ENCODE results near the gene SLC39A11. TPM values are rescaled to one million over a fixed set of nuclear protein-coding genes. Genes with fewer than 3 reads are reported as not detected.

The SLC39A11 gene
- total RNA-seq, 1 experiment from 2014 or later = 15.2 TPM

GRCh38 chr17:73069164-73069770 lies 23.2 kb downstream of the SLC39A11 start:
- Histone ChIP-seq H3K23ac (ENCODE audit: insufficient read length, low read depth, low read length) (no peak overlapping the region), H2BK5ac (ENCODE audit: insufficient read length, low read length) (no peak overlapping the region), H3K9ac (ENCODE audit: extremely low read depth, insufficient read length, low read length) (no peak overlapping the region), H3K4me2 (ENCODE audit: insufficient read depth, insufficient read length, low read length) (no peak overlapping the region), H4K20me1 (ENCODE audit: control insufficient read depth, insufficient read depth, insufficient read length) (no peaks in the 10 kb centered on the region), H4K8ac (replicated peaks; ENCODE audit: insufficient read length, low read depth, low read length) (no peak overlapping the region), H2BK120ac (ENCODE audit: low read depth, low read length, poor library complexity, severe bottlenecking) (no peak overlapping the region), H3K4ac (ENCODE audit: low read depth, low read length) (no peak overlapping the region), H2BK12ac (ENCODE audit: insufficient read length, low read depth, low read length) (no peak overlapping the region), H3K79me1 (ENCODE audit: insufficient read depth, low read depth, low read length, poor library complexity, severe bottlenecking) (no peaks in the 10 kb centered on the region), H3K27me3 (ENCODE audit: insufficient read depth, low read length) (no peaks in the 10 kb centered on the region), H3K18ac (ENCODE audit: insufficient read length, low read depth, low read length) (no peak overlapping the region), H3K27ac (ENCODE audit: insufficient read length, low read depth, low read length) (no peak overlapping the region), H4K91ac (ENCODE audit: insufficient read length, low read depth, low read length) (no peak overlapping the region), H3K4me1 (ENCODE audit: insufficient read depth, low read length) (no peaks in the 10 kb centered on the region), H3K14ac (ENCODE audit: insufficient read depth, low read length) (no peak overlapping the region), H3K9me3 (ENCODE audit: control insufficient read depth, low read depth, low read length) (no peaks in the 10 kb centered on the region), H2BK20ac (ENCODE audit: low read depth, low read length, poor library complexity, severe bottlenecking) (no peak overlapping the region), H3T11ph (ENCODE audit: low read length) (no peak overlapping the region), H3K56ac (ENCODE audit: insufficient read length, low read depth, low read length) (no peak overlapping the region), H2BK15ac (ENCODE audit: low read depth, low read length) (no peak overlapping the region), H3K23me2 (ENCODE audit: insufficient read length, low read depth, low read length, poor library complexity, severe bottlenecking) (no peaks in the 10 kb centered on the region), H2AK5ac (ENCODE audit: insufficient read length, low read length) (no peak overlapping the region), H4K5ac (ENCODE audit: insufficient read length, low read depth, low read length) (no peak overlapping the region), H3K79me2 (ENCODE audit: insufficient read depth, low read length) (no peaks in the 10 kb centered on the region), H2AFZ (ENCODE audit: low read length) (no peak overlapping the region)
- no peak overlapping the region for H3K27ac Mint-ChIP-seq
- DNase-seq = no peak
- no peaks in the 10 kb centered on the region; a peak in 1 of 4 replicates for H3K4me1 Mint-ChIP-seq
- H3K4me3 Mint-ChIP-seq = no peak overlapping the region; a peak in 1 of 5 replicates
- no peaks in the 10 kb centered on the region for H3K27me3 Mint-ChIP-seq (ENCODE audit: low read depth)
- H3K36me3 Mint-ChIP-seq (ENCODE audit: insufficient read depth in 1 of 3, low read depth in 3 of 3) = peaks cover 2 to 21% (median 11%) of the 10 kb centered on the region in 3 experiments
- TF ChIP-seq, protein P1, sequence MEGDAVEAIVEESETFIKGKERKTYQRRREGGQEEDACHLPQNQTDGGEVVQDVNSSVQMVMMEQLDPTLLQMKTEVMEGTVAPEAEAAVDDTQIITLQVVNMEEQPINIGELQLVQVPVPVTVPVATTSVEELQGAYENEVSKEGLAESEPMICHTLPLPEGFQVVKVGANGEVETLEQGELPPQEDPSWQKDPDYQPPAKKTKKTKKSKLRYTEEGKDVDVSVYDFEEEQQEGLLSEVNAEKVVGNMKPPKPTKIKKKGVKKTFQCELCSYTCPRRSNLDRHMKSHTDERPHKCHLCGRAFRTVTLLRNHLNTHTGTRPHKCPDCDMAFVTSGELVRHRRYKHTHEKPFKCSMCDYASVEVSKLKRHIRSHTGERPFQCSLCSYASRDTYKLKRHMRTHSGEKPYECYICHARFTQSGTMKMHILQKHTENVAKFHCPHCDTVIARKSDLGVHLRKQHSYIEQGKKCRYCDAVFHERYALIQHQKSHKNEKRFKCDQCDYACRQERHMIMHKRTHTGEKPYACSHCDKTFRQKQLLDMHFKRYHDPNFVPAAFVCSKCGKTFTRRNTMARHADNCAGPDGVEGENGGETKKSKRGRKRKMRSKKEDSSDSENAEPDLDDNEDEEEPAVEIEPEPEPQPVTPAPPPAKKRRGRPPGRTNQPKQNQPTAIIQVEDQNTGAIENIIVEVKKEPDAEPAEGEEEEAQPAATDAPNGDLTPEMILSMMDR (conservative IDR thresholded peaks at IDR 0.05) = no peak
- H3K9me3 Mint-ChIP-seq = peaks cover 0 to 5% of the 10 kb centered on the region in 2 experiments; a peak in 3 of 5 replicates
- no CpG with 5 or more reads among the region's 5 CpGs for WGBS (ENCODE audit: extremely low coverage, insufficient read length, low lambda C conversion rate)
